ENCODE data around the gene ADGRV1. TPM values are rescaled to one million over a fixed set of nuclear protein-coding genes. Genes with fewer than 3 reads are reported as not detected.

ADGRV1 gene
- total RNA-seq, 2 experiments from 2014 or later: 0.06 TPM; not detected in 1

DNA sequence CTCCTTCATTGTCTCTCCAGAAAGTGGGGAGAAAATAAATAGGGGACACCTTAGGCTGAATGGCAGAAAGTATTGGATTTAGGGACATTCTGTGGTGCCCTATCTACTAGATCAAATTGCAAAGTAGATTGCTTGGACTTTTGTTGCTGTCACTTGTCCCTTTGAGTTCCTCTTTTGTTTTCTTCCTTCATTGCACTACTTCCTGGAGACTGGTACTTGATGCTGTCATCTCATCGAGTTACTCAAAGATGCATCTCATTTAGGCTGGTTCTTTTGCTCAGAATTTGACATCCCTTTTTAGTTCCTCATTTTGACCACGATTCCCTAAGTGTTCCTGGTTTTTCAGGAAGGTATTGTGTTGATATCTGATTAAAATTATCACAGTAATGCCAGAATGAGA lies 137.6 kb downstream of the ADGRV1 start:
- no peaks in the 10 kb centered on the region for H3K4me1 Mint-ChIP-seq
- POLR2A ChIA-PET: no interaction called here
- H3K9me3 Mint-ChIP-seq: no peaks in the 10 kb centered on the region
- H3K36me3 Mint-ChIP-seq: no peaks in the 10 kb centered on the region
- no peak for DNase-seq
- ATAC-seq (ENCODE audit: low read depth): no peak
- H3K27ac Mint-ChIP-seq: no peak overlapping the region
- no peaks in the 10 kb centered on the region for H3K27me3 Mint-ChIP-seq
- no peak overlapping the region for H3K4me3 Mint-ChIP-seq

DNA sequence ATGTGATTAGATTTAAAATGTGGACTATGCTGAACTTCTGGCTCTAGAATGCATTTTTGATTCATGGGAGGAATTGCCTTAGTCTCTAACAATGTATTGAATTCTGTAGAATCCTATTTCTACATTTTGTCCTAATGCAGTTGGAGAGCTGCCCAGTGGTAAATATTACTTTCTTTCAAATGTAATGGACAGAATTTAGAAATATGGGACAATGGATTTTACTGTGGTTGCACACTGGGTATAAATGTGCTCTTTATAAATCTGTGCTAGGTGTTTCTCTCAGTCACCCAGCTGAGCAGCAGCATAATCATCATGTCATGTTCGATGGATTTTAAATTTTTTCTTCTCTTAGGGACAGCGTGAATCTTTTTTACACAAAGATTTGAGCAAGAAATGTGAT lies 141.7 kb downstream of the ADGRV1 start:
- DNase-seq (no peak), ATAC-seq (ENCODE audit: low read depth) (no peak)
- Mint-ChIP-seq H3K27me3 (no peaks in the 10 kb centered on the region), H3K27ac (no peak overlapping the region), H3K9me3 (no peaks in the 10 kb centered on the region), H3K36me3 (no peaks in the 10 kb centered on the region), H3K4me3 (no peak overlapping the region), H3K4me1 (no peaks in the 10 kb centered on the region)
- POLR2A ChIA-PET: no interaction called here

DNA sequence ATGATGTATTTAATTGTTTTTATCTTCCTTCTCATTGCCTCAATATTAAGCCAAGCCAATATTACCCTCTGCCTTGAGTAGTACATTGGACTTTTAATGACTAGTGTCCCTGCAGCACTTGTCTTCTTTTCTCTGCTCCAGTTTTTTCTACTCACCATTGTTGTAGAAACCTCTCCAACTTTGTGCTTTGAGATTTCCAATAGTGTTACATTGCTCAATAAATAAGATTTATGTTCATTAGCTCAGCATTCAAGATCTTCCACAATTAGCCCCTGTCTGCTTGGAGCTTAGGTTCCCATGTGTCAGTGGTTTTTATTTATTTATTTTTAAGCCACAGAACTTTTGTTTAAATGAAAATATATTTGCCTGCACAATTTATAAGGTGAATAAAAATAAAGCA lies 145.3 kb downstream of the ADGRV1 start:
- no peak overlapping the region for H3K27ac Mint-ChIP-seq
- no peaks in the 10 kb centered on the region for H3K9me3 Mint-ChIP-seq
- H3K4me1 Mint-ChIP-seq: no peaks in the 10 kb centered on the region
- no peaks in the 10 kb centered on the region for H3K27me3 Mint-ChIP-seq
- H3K4me3 Mint-ChIP-seq: no peak overlapping the region
- DNase-seq: no peak
- POLR2A ChIA-PET: no interaction called here
- ATAC-seq (ENCODE audit: low read depth): no peak
- no peaks in the 10 kb centered on the region for H3K36me3 Mint-ChIP-seq

DNA sequence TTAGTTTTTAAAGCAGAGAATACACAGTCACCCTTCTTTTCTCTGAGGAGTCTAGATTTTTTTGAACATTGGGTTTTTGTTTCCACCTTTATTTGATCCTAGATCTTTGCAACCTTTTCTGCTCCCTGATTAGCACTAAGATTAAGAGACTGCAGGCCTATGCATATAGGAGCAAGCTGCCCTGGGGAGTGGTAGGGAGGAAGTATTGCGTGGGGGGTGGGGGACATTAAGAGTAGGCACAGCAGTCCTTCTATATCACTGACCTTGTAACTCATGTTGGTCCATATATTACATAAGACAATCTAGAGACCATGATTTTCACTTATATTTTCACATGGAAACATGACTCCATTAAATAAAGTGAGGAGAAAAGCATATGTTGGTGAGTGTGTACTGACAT lies 149.1 kb downstream of the ADGRV1 start:
- no peak for DNase-seq
- Mint-ChIP-seq H3K4me3 (no peak overlapping the region), H3K27me3 (peaks cover 2% of the 10 kb centered on the region), H3K9me3 (no peaks in the 10 kb centered on the region), H3K36me3 (no peaks in the 10 kb centered on the region), H3K4me1 (no peaks in the 10 kb centered on the region), H3K27ac (no peak overlapping the region)
- ATAC-seq (ENCODE audit: low read depth): no peak
- POLR2A ChIA-PET: no interaction called here

DNA sequence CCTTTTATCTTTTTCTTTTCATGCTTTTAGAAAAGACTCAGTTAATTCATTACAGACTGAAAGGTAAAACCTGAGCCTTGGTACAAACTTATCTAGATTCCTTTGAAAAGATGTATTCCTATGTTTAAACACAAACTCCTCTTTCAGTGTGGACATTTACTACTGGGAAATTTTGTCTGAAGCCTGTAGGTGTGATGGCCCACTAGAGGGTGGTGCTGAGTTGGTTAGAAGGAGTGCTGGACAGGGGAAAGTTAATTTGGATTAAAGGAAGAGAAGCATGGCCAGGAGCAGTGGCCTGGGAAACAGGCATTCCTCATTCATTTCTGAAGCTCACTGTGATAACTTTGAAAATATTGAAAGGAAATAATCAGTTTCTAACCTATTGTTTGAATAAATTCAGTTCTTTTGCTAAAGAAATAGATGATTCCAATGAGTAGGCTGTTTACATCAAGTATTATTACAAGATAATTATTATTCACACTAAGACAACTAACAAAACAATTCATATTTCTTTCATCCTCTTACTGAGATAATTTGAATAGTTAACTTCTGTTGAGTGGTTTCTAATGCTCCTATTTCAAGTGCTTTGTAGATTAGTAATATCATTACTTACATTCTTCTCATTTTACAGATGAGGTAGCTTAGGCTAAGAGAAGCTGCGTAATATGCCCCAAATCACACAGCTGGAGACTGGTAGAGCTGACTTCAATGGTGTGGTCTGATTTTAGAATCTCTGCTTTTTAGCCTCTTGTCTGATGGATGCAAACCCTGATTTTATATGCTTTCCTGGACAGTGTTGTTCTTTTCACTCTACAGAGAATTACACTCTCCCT lies 150.9 kb downstream of the ADGRV1 start:
- H3K27ac Mint-ChIP-seq: no peak overlapping the region
- H3K27me3 Mint-ChIP-seq: peaks cover 2% of the 10 kb centered on the region
- POLR2A ChIA-PET: no interaction called here
- no peak overlapping the region for H3K4me3 Mint-ChIP-seq
- DNase-seq (no peak), ATAC-seq (ENCODE audit: low read depth) (peak; percentile 47)
- no peaks in the 10 kb centered on the region for H3K4me1 Mint-ChIP-seq
- no peaks in the 10 kb centered on the region for H3K9me3 Mint-ChIP-seq
- no peaks in the 10 kb centered on the region for H3K36me3 Mint-ChIP-seq

DNA sequence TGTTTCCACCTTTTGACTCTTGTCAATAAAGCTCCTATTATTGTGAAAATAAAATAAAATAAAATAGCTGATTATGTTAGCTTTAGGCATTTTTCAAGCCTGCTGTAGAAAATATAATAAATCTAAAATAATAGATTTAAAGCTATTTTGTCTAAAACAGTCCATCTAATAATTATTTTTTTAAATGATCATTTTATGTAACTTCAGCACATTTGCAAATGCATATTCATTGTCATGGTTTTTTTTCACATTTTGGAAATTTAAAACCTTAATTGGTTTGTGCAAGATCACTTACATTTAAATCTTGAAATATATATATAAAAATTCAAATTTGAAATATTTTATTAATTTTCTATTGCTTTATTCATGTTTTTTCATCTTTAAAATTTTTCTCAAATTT lies 159.8 kb downstream of the ADGRV1 start:
- POLR2A ChIA-PET: no interaction called here
- Mint-ChIP-seq H3K27me3 (peaks cover 2% of the 10 kb centered on the region), H3K4me3 (no peak overlapping the region), H3K4me1 (no peaks in the 10 kb centered on the region), H3K27ac (no peak overlapping the region), H3K36me3 (no peaks in the 10 kb centered on the region), H3K9me3 (no peaks in the 10 kb centered on the region)
- DNase-seq (no peak), ATAC-seq (ENCODE audit: low read depth) (no peak)

DNA sequence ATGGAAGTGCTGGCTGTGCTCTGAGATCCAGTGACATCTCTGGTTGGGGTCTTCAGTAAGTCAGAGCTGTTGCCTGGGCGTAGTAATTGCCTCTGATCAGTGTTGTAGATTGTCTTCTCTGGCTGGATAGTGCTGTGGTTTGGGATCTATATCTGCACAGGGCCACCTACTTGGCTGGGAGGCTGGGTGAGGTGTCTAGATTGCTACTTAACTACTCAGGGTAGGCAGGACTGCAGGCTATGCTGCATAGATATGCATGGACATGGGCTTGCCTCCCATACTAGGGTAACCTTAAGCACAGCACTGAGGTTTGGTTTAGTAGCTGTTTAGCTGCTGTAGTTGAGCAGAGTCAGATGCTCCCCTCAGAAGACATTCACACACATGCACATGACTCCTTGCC lies 181.0 kb downstream of the ADGRV1 start:
- no peaks in the 10 kb centered on the region for H3K9me3 Mint-ChIP-seq
- no peaks in the 10 kb centered on the region for H3K4me1 Mint-ChIP-seq
- no peak overlapping the region for H3K27ac Mint-ChIP-seq
- no peak overlapping the region for H3K4me3 Mint-ChIP-seq
- peaks cover 2% of the 10 kb centered on the region for H3K27me3 Mint-ChIP-seq
- POLR2A ChIA-PET: no interaction called here
- DNase-seq: no peak
- no peaks in the 10 kb centered on the region for H3K36me3 Mint-ChIP-seq
- no peak for ATAC-seq (ENCODE audit: low read depth)

DNA sequence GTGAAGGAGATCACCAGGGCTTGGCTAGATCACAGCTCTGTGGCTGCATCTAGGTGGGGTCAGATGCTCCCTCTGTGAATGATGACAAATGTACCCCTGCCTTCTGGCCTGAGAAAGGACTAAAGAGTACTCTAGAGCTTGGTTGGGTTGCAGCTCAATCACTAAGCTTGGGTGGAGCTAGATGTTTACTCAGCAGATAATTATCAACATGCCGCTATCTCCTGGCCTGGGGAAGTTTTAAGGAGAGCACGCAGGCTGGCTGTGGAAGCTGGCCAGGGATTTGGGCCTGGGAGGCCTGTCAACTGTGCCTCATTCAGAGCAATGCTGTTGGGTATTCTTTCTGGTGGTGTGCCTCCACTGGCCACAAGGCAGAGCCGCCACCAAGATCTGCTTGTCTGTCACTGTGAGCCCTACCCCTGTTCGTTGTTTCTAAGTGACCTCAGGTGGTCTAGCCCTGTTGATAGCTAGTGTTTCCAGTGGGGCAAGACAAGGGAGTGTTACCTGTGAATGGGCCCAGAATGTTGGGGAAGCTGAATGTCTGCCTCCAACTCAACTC lies 181.7 kb downstream of the ADGRV1 start:
- DNase-seq (no peak), ATAC-seq (ENCODE audit: low read depth) (no peak)
- Mint-ChIP-seq H3K27ac (no peak overlapping the region), H3K4me1 (no peaks in the 10 kb centered on the region), H3K4me3 (no peak overlapping the region), H3K36me3 (no peaks in the 10 kb centered on the region), H3K9me3 (no peaks in the 10 kb centered on the region), H3K27me3 (no peaks in the 10 kb centered on the region)
- POLR2A ChIA-PET: no interaction called here

DNA sequence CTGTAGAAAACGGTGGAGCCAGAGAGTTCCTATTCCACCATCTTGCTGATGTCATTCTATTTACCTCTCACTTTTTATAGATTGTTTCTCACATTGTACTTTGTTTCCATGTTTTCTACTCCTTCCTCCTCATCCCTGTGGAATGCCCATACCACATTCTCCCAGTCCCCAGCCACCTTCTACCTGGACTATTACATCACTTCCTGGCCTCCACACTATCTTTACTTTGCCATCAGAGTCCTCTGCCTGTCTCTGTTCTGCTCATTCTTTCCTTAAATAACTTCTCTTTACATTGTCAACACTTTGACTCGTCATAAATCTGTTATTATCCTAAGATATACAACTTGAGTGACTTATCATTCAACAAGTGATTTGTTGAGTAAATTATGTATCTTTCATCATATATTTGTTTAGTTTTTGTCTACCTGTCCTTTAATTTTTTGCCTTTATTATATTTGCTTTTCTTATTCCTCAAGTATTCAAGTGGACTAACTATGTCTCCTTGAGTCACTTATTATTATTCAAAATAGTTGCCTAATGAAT lies 182.5 kb downstream of the ADGRV1 start:
- Mint-ChIP-seq H3K36me3 (no peaks in the 10 kb centered on the region), H3K27ac (no peak overlapping the region), H3K9me3 (no peaks in the 10 kb centered on the region), H3K4me1 (no peaks in the 10 kb centered on the region), H3K4me3 (no peak overlapping the region), H3K27me3 (no peaks in the 10 kb centered on the region)
- ATAC-seq (ENCODE audit: low read depth): no peak
- POLR2A ChIA-PET: no interaction called here
- DNase-seq: no peak

DNA sequence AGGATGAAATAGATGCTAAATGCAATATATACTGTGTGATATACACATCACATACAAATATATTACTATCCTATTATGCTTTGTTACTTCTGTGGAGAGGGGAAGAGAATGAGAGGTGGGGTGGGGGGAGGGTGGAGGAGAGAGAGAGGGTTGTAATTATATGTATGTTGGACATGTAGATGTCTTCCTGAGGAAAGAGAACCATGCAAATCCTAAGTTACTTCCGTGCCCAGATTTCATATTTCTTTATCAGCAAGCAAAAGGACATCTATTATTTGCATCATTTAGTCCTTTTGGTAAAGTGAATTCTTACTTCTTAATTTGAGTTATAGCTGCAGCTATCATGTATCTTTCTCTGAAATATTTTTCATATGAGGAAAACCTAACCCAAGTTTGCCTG lies 187.5 kb downstream of the ADGRV1 start:
- no peaks in the 10 kb centered on the region for H3K4me1 Mint-ChIP-seq
- no peaks in the 10 kb centered on the region for H3K9me3 Mint-ChIP-seq
- H3K27ac Mint-ChIP-seq: no peak overlapping the region
- POLR2A ChIA-PET: no interaction called here
- ATAC-seq (ENCODE audit: low read depth): no peak
- H3K4me3 Mint-ChIP-seq: no peak overlapping the region
- no peaks in the 10 kb centered on the region for H3K36me3 Mint-ChIP-seq
- H3K27me3 Mint-ChIP-seq: peaks cover 2% of the 10 kb centered on the region
- no peak for DNase-seq

DNA sequence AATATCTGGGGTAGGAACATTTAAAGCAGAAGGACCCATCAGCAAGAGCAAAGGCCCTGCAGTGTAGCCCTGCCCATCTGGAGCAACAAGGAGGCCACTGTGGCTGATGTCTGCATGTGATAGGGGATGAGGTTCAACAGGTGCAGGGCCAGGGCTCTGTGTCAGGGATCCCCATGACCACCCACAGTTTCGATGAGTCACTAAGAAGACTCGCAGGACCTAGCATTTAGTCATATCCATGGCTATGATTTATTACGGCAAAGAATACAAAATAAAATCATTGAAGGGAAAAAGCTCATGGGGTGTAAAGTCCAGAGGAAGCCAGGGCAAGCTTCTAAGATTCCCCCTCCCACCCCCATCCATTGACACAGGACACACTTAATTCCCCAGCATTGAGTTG lies 188.6 kb downstream of the ADGRV1 start:
- Mint-ChIP-seq H3K9me3 (no peaks in the 10 kb centered on the region), H3K27ac (no peak overlapping the region), H3K36me3 (no peaks in the 10 kb centered on the region), H3K27me3 (peaks cover 2% of the 10 kb centered on the region), H3K4me1 (no peaks in the 10 kb centered on the region), H3K4me3 (no peak overlapping the region)
- POLR2A ChIA-PET: no interaction called here
- no peak for ATAC-seq (ENCODE audit: low read depth)
- no peak for DNase-seq

DNA sequence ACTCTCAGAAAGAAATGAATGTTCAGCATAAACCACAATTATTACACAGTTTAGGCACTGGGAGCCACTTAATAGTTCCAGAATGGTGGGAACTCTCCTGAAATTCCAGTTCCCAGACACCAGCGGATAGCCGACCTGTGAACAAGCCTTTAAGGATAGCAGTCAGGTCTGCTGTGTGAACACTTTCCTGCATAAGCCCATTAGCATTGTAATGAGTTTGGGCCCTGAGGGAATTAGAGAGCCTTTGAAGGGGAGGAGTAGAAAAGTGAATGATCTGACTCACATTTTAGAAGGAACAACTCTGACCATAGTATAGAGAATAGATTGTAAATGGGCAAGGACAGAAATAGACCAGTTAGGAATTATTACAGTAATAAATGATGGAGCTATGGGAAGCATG lies 189.1 kb downstream of the ADGRV1 start:
- H3K36me3 Mint-ChIP-seq: no peaks in the 10 kb centered on the region

DNA sequence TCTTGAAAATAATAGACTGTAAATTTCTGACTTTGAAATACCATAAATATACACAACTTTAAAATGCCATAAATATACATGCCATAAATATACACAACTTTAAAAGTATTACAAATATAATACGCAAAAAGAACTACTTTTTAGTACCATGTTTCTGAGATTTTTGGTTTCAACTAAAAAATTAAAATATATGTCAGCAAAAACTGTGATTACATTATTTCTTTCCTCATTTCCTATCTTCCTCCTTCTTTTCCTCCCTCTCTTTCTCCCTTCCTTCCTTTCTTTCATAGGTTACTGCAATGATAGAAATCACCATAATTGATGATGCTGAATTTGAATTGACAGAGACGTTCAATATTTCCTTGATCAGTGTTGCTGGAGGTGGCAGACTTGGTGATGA lies 200.5 kb downstream of the ADGRV1 start:
- DNase-seq: no peak
- peaks cover 3% of the 10 kb centered on the region for H3K27me3 Mint-ChIP-seq
- no peaks in the 10 kb centered on the region for H3K36me3 Mint-ChIP-seq
- POLR2A ChIA-PET: no interaction called here
- no peaks in the 10 kb centered on the region for H3K4me1 Mint-ChIP-seq
- H3K9me3 Mint-ChIP-seq: no peaks in the 10 kb centered on the region
- no peak for ATAC-seq (ENCODE audit: low read depth)
- no peak overlapping the region for H3K27ac Mint-ChIP-seq
- H3K4me3 Mint-ChIP-seq: no peak overlapping the region

More for the DNA sequence above, 189.1 kb downstream of the ADGRV1 start:
- ATAC-seq (ENCODE audit: low read depth): no peak
- no peaks in the 10 kb centered on the region for H3K4me1 Mint-ChIP-seq
- peaks cover 3% of the 10 kb centered on the region for H3K27me3 Mint-ChIP-seq
- POLR2A ChIA-PET: no interaction called here
- no peaks in the 10 kb centered on the region for H3K9me3 Mint-ChIP-seq
- no peak for DNase-seq
- no peak overlapping the region for H3K27ac Mint-ChIP-seq
- H3K4me3 Mint-ChIP-seq: no peak overlapping the region

DNA sequence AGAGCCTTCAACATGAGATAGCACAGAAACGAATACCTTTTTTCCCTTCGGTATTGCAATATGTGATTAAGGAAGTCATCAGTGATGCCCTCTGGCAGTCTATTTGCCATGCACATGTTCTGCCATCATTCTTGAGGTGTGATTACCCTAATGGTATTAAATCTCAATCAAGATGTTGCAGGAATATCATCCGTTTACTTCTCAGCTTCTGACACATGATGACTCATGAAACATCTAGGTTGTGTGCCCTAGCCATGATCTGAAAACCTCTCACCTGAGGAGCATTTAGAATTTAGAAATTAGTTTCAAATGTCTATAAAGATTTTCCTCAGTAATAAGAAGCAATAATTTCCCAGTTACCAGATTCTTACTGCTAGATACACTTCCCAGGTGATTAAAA lies 209.1 kb downstream of the ADGRV1 start:
- Mint-ChIP-seq H3K27ac (no peak overlapping the region), H3K4me3 (no peak overlapping the region), H3K36me3 (no peaks in the 10 kb centered on the region), H3K9me3 (no peaks in the 10 kb centered on the region), H3K4me1 (no peaks in the 10 kb centered on the region), H3K27me3 (peaks cover 6% of the 10 kb centered on the region)
- ATAC-seq (ENCODE audit: low read depth) (no peak), DNase-seq (no peak)
- POLR2A ChIA-PET: no interaction called here
